GM13976 (cell line): ENCODE measurements around the gene CEP41.

Source experiments
- DNase-seq: peaks from one replicate; pipeline ENCODE4 v3.0.0; 2012; ENCODE audit warnings: low spot score
- in situ Hi-C: fragments of 300-500 bp; cut with MboI; formaldehyde crosslinking; loops from one replicate; pipeline ENCODE4 v1.12.0; 2022; ENCODE audit warnings: low sequenced_read_pairs, mixed read lengths, inconsistent platforms; ENCODE audit not compliant: unreplicated experiment
- TF ChIP-seq, protein P1 (sequence below): IDR thresholded peaks from 2 replicates; pipeline ENCODE4 v1.5.1; 2012; ENCODE audit warnings: borderline replicate concordance, mild to moderate bottlenecking; ENCODE audit not compliant: insufficient read depth; ENCODE audit errors: extremely low read depth, missing control alignments, control extremely low read depth

CEP41 gene

GRCh38 chr7:130344271-130344866, 96.4 kb downstream of the CEP41 start, which contains the start of gene CPA5:
Gene CPA5 (plus strand): TSS chr7:130344816. CDS start chr7:130346486, 1,670 bp downstream.
- TF ChIP-seq, protein P1, sequence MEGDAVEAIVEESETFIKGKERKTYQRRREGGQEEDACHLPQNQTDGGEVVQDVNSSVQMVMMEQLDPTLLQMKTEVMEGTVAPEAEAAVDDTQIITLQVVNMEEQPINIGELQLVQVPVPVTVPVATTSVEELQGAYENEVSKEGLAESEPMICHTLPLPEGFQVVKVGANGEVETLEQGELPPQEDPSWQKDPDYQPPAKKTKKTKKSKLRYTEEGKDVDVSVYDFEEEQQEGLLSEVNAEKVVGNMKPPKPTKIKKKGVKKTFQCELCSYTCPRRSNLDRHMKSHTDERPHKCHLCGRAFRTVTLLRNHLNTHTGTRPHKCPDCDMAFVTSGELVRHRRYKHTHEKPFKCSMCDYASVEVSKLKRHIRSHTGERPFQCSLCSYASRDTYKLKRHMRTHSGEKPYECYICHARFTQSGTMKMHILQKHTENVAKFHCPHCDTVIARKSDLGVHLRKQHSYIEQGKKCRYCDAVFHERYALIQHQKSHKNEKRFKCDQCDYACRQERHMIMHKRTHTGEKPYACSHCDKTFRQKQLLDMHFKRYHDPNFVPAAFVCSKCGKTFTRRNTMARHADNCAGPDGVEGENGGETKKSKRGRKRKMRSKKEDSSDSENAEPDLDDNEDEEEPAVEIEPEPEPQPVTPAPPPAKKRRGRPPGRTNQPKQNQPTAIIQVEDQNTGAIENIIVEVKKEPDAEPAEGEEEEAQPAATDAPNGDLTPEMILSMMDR, result no peak
- DNase-seq, result no peak
- in situ Hi-C loops, result no loop called here
